ENCODE measurements around the gene ATOX1. TPM values are rescaled to one million over a fixed set of nuclear protein-coding genes. Genes with fewer than 3 reads are reported as not detected.
"Not testable (repeated sequence)": the region's sequence is repeated elsewhere in the genome, so short reads cannot be mapped to it uniquely, and the experiment has no call there.

The ATOX1 gene
- total and polyA plus RNA-seq, 2 donors from 2014 or later: 83.2 to 611 TPM

- Histone ChIP-seq H3K4me3 (ENCODE audit: low read length in 3 of 3) (no peak overlapping the region), H3K27ac (ENCODE audit: low read depth in 2 of 2, low read length in 2 of 2) (no peak overlapping the region), H3K9ac (ENCODE audit: low read length in 3 of 3) (no peak overlapping the region), H3K4me1 (ENCODE audit: control insufficient read depth in 2 of 3, insufficient read depth in 2 of 3, low read depth in 1 of 3, low read length in 3 of 3) (peaks cover 0 to 2% (median 0%) of the 10 kb centered on the region in 3 donors), H3K27me3 (ENCODE audit: control insufficient read depth, insufficient read depth, low read length) (no peaks in the 10 kb centered on the region), H3K36me3 (ENCODE audit: control insufficient read depth in 2 of 3, insufficient read depth in 3 of 3, low read length in 3 of 3) (no peaks in the 10 kb centered on the region), H3K9me3 (ENCODE audit: control insufficient read depth in 2 of 3, insufficient read depth in 1 of 3, low read length in 3 of 3) (no peaks in the 10 kb centered on the region)
- FAIRE-seq (no peak), DNase-seq (no peak)
- TF ChIP-seq CTCF (IDR thresholded peaks at IDR 0.05; ENCODE audit: borderline replicate concordance, extremely low read depth, insufficient read depth): no peak
- intact Hi-C loops (cut with DNase I): no loop called here
These were observed 22.8 kb downstream of the ATOX1 start for GRCh38 chr5:151735646-151736045.

DNA sequence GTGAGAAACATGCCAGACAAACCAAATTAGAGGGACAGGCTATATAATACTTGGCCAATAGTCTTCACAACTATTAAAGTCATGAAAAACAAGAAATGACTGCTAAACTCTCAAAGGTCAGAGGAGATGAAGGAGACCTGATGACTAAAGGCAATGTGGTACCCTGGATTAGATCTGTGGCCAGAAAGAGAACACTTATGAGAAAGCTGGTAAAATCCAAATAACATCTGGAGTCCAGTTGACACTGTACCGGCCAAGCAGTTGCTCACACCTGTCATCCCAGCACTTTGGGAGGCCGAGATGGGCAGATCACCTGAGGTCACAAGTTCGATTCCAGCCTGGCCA lies 24.4 kb downstream of the ATOX1 start:
- no peaks in the 10 kb centered on the region for H3K36me3 ChIP-seq (ENCODE audit: control insufficient read depth in 2 of 3, insufficient read depth in 3 of 3, low read length in 3 of 3)
- H3K4me1 ChIP-seq (ENCODE audit: control insufficient read depth in 2 of 3, insufficient read depth in 2 of 3, low read depth in 1 of 3, low read length in 3 of 3): no peaks in the 10 kb centered on the region
- no peak overlapping the region for H3K9ac ChIP-seq (ENCODE audit: low read length in 3 of 3)
- DNase-seq: no peak
- no peak for FAIRE-seq
- intact Hi-C loops (cut with DNase I): no loop called here
- H3K4me3 ChIP-seq (ENCODE audit: low read length in 3 of 3): no peak overlapping the region
- H3K27ac ChIP-seq (ENCODE audit: low read depth in 2 of 2, low read length in 2 of 2): no peak overlapping the region
- H3K9me3 ChIP-seq (ENCODE audit: control insufficient read depth in 2 of 3, insufficient read depth in 1 of 3, low read length in 3 of 3): peaks cover 0 to 5% (median 0%) of the 10 kb centered on the region in 3 donors
- no peak for TF ChIP-seq CTCF (IDR thresholded peaks at IDR 0.05; ENCODE audit: borderline replicate concordance, extremely low read depth, insufficient read depth)
- no peaks in the 10 kb centered on the region for H3K27me3 ChIP-seq (ENCODE audit: control insufficient read depth, insufficient read depth, low read length)

DNA sequence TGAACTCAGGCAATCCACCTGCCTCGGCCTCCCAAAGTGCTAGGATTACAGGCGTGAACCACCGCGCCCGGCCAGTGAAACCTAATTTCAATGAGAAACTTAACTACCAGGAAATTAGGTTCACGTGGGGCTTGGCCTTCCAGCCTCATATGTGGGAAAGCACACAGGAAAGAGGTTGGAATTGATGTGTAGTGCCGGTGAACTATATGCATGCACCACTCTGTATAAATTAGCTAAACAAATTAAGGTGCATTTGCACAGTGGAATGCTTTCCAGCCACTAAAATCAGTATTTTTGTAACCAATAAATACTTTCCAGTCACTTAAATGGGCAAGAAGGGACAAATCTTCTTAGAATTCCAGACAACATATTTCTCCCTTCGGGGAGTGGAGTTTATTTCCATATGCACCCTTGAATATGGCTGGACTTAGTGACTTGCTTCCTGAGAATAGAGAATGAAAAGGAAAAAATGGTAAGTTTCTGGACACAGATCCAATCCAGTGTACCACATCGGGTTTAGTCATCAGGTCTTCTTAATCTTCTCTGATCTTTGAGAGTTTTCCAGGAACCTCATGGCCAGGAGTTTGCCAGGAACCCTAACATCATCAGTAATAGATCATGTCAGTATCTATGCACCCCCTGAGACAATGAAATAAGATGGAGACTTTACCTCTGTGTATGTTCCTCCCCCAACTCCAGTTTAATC lies 24.9 kb downstream of the ATOX1 start:
- no peak for FAIRE-seq
- Histone ChIP-seq H3K27me3 (ENCODE audit: control insufficient read depth, insufficient read depth, low read length) (no peaks in the 10 kb centered on the region), H3K4me3 (ENCODE audit: low read length in 3 of 3) (no peak overlapping the region), H3K4me1 (ENCODE audit: control insufficient read depth in 2 of 3, insufficient read depth in 2 of 3, low read depth in 1 of 3, low read length in 3 of 3) (no peaks in the 10 kb centered on the region), H3K27ac (ENCODE audit: low read depth in 2 of 2, low read length in 2 of 2) (no peak overlapping the region), H3K36me3 (ENCODE audit: control insufficient read depth in 2 of 3, insufficient read depth in 3 of 3, low read length in 3 of 3) (no peaks in the 10 kb centered on the region), H3K9me3 (ENCODE audit: control insufficient read depth in 2 of 3, insufficient read depth in 1 of 3, low read length in 3 of 3) (peaks cover 0 to 5% (median 0%) of the 10 kb centered on the region in 3 donors), H3K9ac (ENCODE audit: low read length in 3 of 3) (no peak overlapping the region)
- no peak for DNase-seq
- no peak for TF ChIP-seq CTCF (IDR thresholded peaks at IDR 0.05; ENCODE audit: borderline replicate concordance, extremely low read depth, insufficient read depth)
- intact Hi-C loops (cut with DNase I): no loop called here

- DNase-seq: no peak
- no peak for TF ChIP-seq CTCF (IDR thresholded peaks at IDR 0.05; ENCODE audit: borderline replicate concordance, extremely low read depth, insufficient read depth)
- H3K36me3 ChIP-seq (ENCODE audit: control insufficient read depth in 2 of 3, insufficient read depth in 3 of 3, low read length in 3 of 3): no peaks in the 10 kb centered on the region
- H3K9ac ChIP-seq (ENCODE audit: low read length in 3 of 3): no peak overlapping the region
- no peak for FAIRE-seq
- peaks cover 0 to 5% (median 0%) of the 10 kb centered on the region in 3 donors for H3K9me3 ChIP-seq (ENCODE audit: control insufficient read depth in 2 of 3, insufficient read depth in 1 of 3, low read length in 3 of 3)
- no peaks in the 10 kb centered on the region for H3K27me3 ChIP-seq (ENCODE audit: control insufficient read depth, insufficient read depth, low read length)
- intact Hi-C loops (cut with DNase I): no loop called here
- no peak overlapping the region for H3K27ac ChIP-seq (ENCODE audit: low read depth in 2 of 2, low read length in 2 of 2)
- H3K4me1 ChIP-seq (ENCODE audit: control insufficient read depth in 2 of 3, insufficient read depth in 2 of 3, low read depth in 1 of 3, low read length in 3 of 3): no peaks in the 10 kb centered on the region
- H3K4me3 ChIP-seq (ENCODE audit: low read length in 3 of 3): no peak overlapping the region
These were observed 28.1 kb downstream of the ATOX1 start for GRCh38 chr5:151730381-151730780.

DNA sequence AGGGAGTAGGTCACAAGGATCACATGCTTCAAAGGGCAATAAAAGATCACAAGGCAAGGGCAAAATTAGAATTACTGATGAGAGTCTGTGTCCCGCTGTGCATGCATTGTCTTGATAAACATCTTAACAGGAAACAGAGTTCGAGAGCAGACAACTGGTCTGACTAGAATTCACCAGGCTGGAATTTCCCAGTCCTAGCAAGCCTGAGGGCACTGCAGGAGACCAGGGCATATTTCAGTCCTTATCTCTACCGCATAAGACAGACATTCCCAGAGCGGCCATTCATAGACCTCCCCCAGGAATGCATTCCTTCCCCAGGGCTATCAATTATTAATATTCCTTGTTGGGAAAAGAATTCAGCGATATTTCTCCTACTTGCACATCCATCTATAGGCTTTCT lies 28.8 kb downstream of the ATOX1 start:
- DNase-seq; H3K9me3 ChIP-seq (ENCODE audit: control insufficient read depth in 2 of 3, insufficient read depth in 1 of 3, low read length in 3 of 3); H3K27me3 ChIP-seq (ENCODE audit: control insufficient read depth, insufficient read depth, low read length); H3K27ac ChIP-seq (ENCODE audit: low read depth in 2 of 2, low read length in 2 of 2); FAIRE-seq; intact Hi-C loops (cut with DNase I); H3K36me3 ChIP-seq (ENCODE audit: control insufficient read depth in 2 of 3, insufficient read depth in 3 of 3, low read length in 3 of 3); H3K4me1 ChIP-seq (ENCODE audit: control insufficient read depth in 2 of 3, insufficient read depth in 2 of 3, low read depth in 1 of 3, low read length in 3 of 3); H3K4me3 ChIP-seq (ENCODE audit: low read length in 3 of 3); H3K9ac ChIP-seq (ENCODE audit: low read length in 3 of 3): not testable (repeated sequence)

Data from kidney (tissue), 14 donors.